ENCODE data around the gene HUNK. TPM values are rescaled to one million over a fixed set of nuclear protein-coding genes. Genes with fewer than 3 reads are reported as not detected.
A peak's percentile ranks its signal among the peaks of the same experiment; 100 is the strongest.
"Not testable (repeated sequence)": the region's sequence is repeated elsewhere in the genome, so short reads cannot be mapped to it uniquely, and the experiment has no call there.

Gene HUNK
- total RNA-seq, 1 experiment from 2014 or later = 17.7 TPM

DNA sequence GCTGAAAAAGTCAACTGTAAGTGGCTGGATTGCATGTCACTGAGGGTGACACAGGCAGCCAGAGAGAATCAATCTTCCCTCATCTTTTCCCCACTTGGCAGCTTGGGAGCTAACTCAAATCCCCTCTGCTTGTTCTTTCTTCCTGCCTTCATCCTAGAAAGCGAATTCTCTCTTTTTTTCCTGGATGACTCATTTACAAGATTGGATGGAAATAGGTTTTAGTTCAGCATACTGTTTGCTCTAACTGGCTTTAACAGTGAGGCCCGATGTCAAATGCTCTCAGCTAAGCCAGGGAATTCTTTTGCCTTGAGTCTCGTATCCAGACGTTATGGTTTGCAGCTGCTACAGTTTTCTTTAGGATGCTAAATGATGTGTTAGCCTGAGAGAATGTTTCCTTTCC lies 72.7 kb downstream of the HUNK start:
- Histone ChIP-seq H3K4me3 (no peak overlapping the region), H3K36me3 (peaks cover 68% of the 10 kb centered on the region), H3K27me3 (replicated peaks) (no peaks in the 10 kb centered on the region), H3K4me1 (replicated peaks) (peaks cover 14% of the 10 kb centered on the region), H3K27ac (no peak overlapping the region), H3K9me3 (replicated peaks) (no peaks in the 10 kb centered on the region)
- peak in 1 of 2 experiments; percentile 25 for DNase-seq (ENCODE audit: low read depth in 1 of 2, low spot score in 2 of 2)

DNA sequence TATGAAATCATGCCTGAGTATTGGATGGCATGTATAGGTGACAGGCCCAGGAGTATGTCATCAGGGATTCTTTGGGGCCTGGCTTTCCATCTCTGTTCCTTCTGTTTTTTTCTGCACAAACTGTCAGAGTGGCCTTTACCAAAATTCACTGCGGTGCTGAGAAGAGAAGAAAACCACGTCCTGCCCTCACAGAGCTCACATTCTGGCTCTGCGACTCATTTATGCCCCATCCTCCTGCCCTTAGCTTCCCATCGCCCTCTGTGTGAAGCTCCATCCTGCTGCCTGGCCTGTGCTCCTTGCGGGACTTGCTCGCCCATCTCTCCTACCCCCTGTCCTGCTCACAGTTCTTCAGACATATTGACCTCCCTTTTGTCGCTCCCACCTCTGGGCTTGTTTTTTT lies 73.4 kb downstream of the HUNK start:
- Histone ChIP-seq H3K4me1 (replicated peaks) (peaks cover 14% of the 10 kb centered on the region), H3K27me3 (replicated peaks) (no peaks in the 10 kb centered on the region), H3K27ac (no peak overlapping the region), H3K4me3 (no peak overlapping the region), H3K36me3 (peaks cover 65% of the 10 kb centered on the region), H3K9me3 (replicated peaks) (no peaks in the 10 kb centered on the region)
- no peak for DNase-seq (ENCODE audit: low read depth in 1 of 2, low spot score in 2 of 2)

DNA sequence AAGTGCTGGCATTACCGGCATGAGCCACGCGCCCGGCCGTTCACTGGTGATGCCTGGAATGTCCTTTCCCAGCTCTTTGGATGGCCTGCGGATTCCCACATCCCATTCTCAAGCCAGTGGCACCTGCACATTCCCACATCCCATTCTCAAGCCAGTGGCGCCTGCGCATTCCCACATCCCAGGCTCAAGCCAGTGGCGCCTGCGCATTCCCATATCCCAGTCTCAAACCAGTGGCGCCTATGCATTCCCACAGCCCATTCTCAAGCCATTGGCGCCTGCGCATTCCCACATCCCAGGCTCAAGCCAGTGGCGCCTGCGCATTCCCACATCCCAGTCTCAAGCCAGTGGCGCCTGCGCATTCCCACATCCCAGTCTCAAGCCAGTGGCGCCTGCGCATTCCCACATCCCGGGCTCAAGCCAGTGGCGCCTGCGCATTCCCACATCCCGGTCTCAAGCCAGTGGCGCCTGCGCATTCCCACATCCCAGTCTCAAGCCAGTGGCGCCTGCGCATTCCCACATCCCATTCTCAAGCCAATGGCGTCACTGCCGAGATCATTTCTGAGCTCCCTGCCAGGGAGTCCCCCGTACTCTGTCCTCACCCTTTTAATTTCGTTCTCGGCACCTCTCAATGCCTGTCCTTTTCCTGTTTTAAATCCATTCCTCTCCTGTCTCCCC lies 74.2 kb downstream of the HUNK start:
- not testable (repeated sequence) for DNase-seq (ENCODE audit: low read depth in 1 of 2, low spot score in 2 of 2); H3K27me3 ChIP-seq (replicated peaks); H3K27ac ChIP-seq; H3K4me3 ChIP-seq; H3K9me3 ChIP-seq (replicated peaks)
- Histone ChIP-seq H3K36me3 (peaks cover 62% of the 10 kb centered on the region), H3K4me1 (replicated peaks) (peaks cover 14% of the 10 kb centered on the region)

DNA sequence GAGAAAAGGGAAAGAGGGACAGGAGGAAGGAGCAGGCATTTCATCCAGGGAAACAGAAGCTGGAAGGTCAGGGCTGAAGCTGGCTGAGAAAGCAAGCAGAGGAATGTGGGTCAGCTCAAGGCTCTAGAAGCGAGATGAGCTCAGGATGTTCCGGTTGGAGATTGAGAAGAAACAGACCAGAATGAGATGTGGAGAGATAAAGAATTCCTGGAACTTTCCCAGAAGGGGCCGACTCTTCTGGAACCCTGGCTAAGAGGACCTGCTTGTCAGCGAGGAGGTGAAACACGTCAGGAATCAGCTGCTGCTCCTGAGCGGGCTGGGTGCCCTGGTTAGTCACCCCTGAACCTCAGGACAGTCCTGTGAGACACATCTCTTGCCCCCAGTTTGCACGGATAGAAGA lies 75.9 kb downstream of the HUNK start:
- no peaks in the 10 kb centered on the region for H3K9me3 ChIP-seq (replicated peaks)
- H3K27me3 ChIP-seq (replicated peaks) = no peaks in the 10 kb centered on the region
- no peak overlapping the region for H3K27ac ChIP-seq
- H3K36me3 ChIP-seq = peaks cover 63% of the 10 kb centered on the region
- H3K4me3 ChIP-seq = no peak overlapping the region
- peaks cover 14% of the 10 kb centered on the region for H3K4me1 ChIP-seq (replicated peaks)
- no peak for DNase-seq (ENCODE audit: low read depth in 1 of 2, low spot score in 2 of 2)

- DNase-seq (ENCODE audit: low read depth in 1 of 2, low spot score in 2 of 2) = no peak
- H3K27me3 ChIP-seq (replicated peaks) = no peaks in the 10 kb centered on the region
Observed at GRCh38 chr21:31952828-31953227, 80.0 kb downstream of the HUNK start.

GRCh38 chr21:31957631-31958030 lies 84.8 kb downstream of the HUNK start:
- Histone ChIP-seq H3K27ac (no peak overlapping the region), H3K4me1 (replicated peaks) (no peaks in the 10 kb centered on the region), H3K4me3 (no peak overlapping the region), H3K27me3 (replicated peaks) (no peaks in the 10 kb centered on the region), H3K36me3 (peaks cover 49% of the 10 kb centered on the region), H3K9me3 (replicated peaks) (no peaks in the 10 kb centered on the region)
- DNase-seq (ENCODE audit: low read depth in 1 of 2, low spot score in 2 of 2) = no peak

More at GRCh38 chr21:31952828-31953227, 80.0 kb downstream of the HUNK start:
- Histone ChIP-seq H3K27ac (no peak overlapping the region), H3K9me3 (replicated peaks) (no peaks in the 10 kb centered on the region), H3K36me3 (peaks cover 54% of the 10 kb centered on the region), H3K4me1 (replicated peaks) (no peaks in the 10 kb centered on the region), H3K4me3 (no peak overlapping the region)

DNA sequence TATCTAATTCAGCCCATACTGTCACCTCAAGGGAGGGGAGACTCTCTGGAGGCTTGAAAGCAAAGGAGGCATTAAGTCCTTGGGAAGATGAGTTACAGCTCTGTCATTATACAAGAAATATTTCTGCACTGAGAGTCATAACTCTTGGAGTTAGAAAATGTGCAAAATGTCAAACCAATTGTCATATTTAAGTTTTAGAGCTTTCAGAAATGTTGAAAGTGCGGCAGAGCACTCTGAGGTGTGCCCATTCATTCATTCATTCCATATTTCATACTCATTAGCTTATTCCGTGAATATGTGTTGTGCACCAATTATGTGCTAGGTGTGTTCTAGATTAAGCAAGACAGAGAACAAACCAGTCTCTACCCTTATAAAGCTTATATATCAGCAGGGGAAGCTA lies 87.1 kb downstream of the HUNK start:
- Histone ChIP-seq H3K27me3 (replicated peaks) (no peaks in the 10 kb centered on the region), H3K4me3 (no peak overlapping the region), H3K27ac (no peak overlapping the region), H3K4me1 (replicated peaks) (no peaks in the 10 kb centered on the region), H3K9me3 (replicated peaks) (no peaks in the 10 kb centered on the region), H3K36me3 (peaks cover 39% of the 10 kb centered on the region)
- DNase-seq (ENCODE audit: low read depth in 1 of 2, low spot score in 2 of 2) = no peak

DNA sequence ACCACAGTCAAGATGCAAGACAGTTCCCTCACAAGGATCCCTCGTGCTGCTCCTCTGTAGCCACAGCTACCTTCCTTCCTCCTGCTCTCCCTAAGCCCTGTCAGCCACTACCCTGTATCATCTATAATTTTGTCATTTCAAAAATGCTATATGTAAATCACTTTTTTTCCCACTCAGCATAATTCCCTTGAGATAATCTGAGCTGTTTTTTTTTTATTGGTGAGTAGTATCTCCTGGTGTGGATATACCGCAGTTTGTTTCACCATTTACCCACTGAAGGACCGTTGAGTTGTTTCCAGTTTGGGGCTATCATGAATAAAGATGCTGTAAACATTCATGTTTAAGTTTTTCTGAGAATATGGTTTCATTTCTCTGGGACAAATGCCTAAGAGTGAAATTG lies 88.2 kb downstream of the HUNK start:
- Histone ChIP-seq H3K9me3 (replicated peaks) (no peaks in the 10 kb centered on the region), H3K27ac (no peak overlapping the region), H3K36me3 (peaks cover 43% of the 10 kb centered on the region), H3K27me3 (replicated peaks) (no peaks in the 10 kb centered on the region), H3K4me3 (no peak overlapping the region), H3K4me1 (replicated peaks) (no peaks in the 10 kb centered on the region)
- no peak for DNase-seq (ENCODE audit: low read depth in 1 of 2, low spot score in 2 of 2)

DNA sequence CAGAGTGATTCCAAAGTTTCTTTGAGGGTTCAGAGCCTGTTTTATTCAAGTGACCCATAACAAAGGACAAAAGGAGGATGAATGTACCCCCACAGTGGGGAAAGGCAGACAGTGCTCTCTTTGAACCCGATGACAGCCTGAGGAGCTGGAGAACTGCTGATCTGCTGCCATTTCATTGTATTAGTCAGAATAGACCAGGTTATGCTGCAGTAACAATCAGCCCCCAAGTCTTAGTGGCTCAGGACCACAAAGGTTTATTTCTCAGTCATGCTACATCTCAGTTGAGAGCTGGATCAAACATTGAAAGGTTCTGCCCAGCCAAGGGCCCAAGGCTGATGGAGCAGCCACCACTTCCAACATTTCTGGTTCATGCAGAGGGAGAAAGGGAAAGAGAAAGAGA lies 88.9 kb downstream of the HUNK start:
- no peak overlapping the region for H3K27ac ChIP-seq
- no peaks in the 10 kb centered on the region for H3K4me1 ChIP-seq (replicated peaks)
- peaks cover 38% of the 10 kb centered on the region for H3K36me3 ChIP-seq
- DNase-seq (ENCODE audit: low read depth in 1 of 2, low spot score in 2 of 2) = no peak
- H3K27me3 ChIP-seq (replicated peaks) = no peaks in the 10 kb centered on the region
- H3K4me3 ChIP-seq = no peak overlapping the region
- no peaks in the 10 kb centered on the region for H3K9me3 ChIP-seq (replicated peaks)

DNA sequence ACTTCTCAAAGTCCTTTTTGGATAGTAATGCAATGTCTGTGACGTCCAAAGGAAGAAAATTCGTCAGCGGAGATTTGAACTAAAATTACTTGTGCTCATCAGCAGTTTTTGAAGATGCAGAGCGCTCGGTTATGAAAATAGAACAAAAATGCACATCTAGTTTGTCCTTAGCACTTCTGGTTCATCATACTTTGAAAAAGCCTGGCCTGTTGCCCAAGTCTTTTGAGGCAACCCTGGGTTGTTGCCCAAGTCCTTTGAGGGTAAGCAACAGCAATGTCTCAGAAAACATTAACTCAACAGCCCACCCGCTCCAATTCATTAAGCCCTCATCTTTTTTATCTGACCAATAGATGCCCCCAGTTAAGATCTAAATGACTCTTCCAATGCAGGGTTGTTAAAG lies 91.9 kb downstream of the HUNK start:
- H3K36me3 ChIP-seq = peaks cover 32% of the 10 kb centered on the region
- DNase-seq (ENCODE audit: low read depth in 1 of 2, low spot score in 2 of 2) = no peak

GRCh38 chr21:31967334-31967733 lies 94.5 kb downstream of the HUNK start:
- peaks cover 3% of the 10 kb centered on the region for H3K4me1 ChIP-seq (replicated peaks)
- DNase-seq (ENCODE audit: low read depth in 1 of 2, low spot score in 2 of 2) = no peak
- H3K27me3 ChIP-seq (replicated peaks) = no peaks in the 10 kb centered on the region
- no peak overlapping the region for H3K4me3 ChIP-seq
- H3K9me3 ChIP-seq (replicated peaks) = no peaks in the 10 kb centered on the region
- H3K27ac ChIP-seq = no peak overlapping the region
- H3K36me3 ChIP-seq = peaks cover 31% of the 10 kb centered on the region

More for the DNA sequence above, 91.9 kb downstream of the HUNK start:
- no peaks in the 10 kb centered on the region for H3K27me3 ChIP-seq (replicated peaks)
- no peak overlapping the region for H3K4me3 ChIP-seq
- no peak overlapping the region for H3K27ac ChIP-seq
- H3K9me3 ChIP-seq (replicated peaks) = no peaks in the 10 kb centered on the region
- H3K4me1 ChIP-seq (replicated peaks) = no peaks in the 10 kb centered on the region

GRCh38 chr21:31972622-31973021 lies 99.8 kb downstream of the HUNK start:
- Histone ChIP-seq H3K36me3 (peaks cover 57% of the 10 kb centered on the region), H3K9me3 (replicated peaks) (no peaks in the 10 kb centered on the region), H3K4me1 (replicated peaks) (peaks cover 8% of the 10 kb centered on the region), H3K27me3 (replicated peaks) (no peaks in the 10 kb centered on the region), H3K4me3 (no peak overlapping the region), H3K27ac (no peak overlapping the region)
- peak in 1 of 2 experiments; percentile 10 for DNase-seq (ENCODE audit: low read depth in 1 of 2, low spot score in 2 of 2)

GRCh38 chr21:31973402-31973944 lies 100.7 kb downstream of the HUNK start:
- Histone ChIP-seq H3K27ac (no peak overlapping the region), H3K36me3 (peaks cover 56% of the 10 kb centered on the region), H3K4me1 (replicated peaks) (peaks cover 8% of the 10 kb centered on the region), H3K4me3 (no peak overlapping the region), H3K9me3 (replicated peaks) (no peaks in the 10 kb centered on the region), H3K27me3 (replicated peaks) (no peaks in the 10 kb centered on the region)
- DNase-seq (ENCODE audit: low read depth in 1 of 2, low spot score in 2 of 2) = no peak

DNA sequence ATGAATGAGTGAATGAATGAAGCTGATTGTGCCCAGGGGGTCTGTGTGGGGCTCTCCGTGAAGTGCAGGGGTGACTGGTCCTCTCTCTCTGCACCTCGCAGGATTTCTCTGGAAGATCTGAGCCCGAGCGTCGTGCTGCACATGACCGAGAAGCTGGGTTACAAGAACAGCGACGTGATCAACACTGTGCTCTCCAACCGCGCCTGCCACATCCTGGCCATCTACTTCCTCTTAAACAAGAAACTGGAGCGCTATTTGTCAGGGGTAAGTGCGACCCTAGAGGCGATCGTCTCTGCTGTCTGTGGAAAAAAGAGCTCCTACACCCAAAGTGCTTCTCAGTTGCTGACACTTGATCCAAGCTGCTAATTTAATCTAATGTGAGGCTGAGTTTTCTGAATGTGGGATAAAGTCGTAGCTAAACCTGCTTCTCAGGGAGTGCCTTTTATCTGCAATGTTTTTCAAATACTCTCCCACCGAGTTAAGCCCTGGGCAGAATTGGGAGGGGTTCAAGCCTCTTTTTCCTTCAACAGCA lies 101.7 kb downstream of the HUNK start:
- Histone ChIP-seq H3K27ac (no peak overlapping the region), H3K9me3 (replicated peaks) (no peaks in the 10 kb centered on the region), H3K27me3 (replicated peaks) (no peaks in the 10 kb centered on the region), H3K36me3 (peaks cover 56% of the 10 kb centered on the region), H3K4me1 (replicated peaks) (peaks cover 8% of the 10 kb centered on the region), H3K4me3 (no peak overlapping the region)
- no peak for DNase-seq (ENCODE audit: low read depth in 1 of 2, low spot score in 2 of 2)

Data from SJSA1 (cell line).